Hematopoietic multipotent progenitor cell treated with erythropoietin and hydrocortisone succinate and interleukin-3 and kit ligand, for 8 days (in vitro differentiated cells): ENCODE measurements around the gene KCTD15.

ENCODE experiments used
- DNase-seq: peaks from one replicate; pipeline ENCODE4 v3.0.0-alpha.2; 2015

KCTD15 gene

DNA sequence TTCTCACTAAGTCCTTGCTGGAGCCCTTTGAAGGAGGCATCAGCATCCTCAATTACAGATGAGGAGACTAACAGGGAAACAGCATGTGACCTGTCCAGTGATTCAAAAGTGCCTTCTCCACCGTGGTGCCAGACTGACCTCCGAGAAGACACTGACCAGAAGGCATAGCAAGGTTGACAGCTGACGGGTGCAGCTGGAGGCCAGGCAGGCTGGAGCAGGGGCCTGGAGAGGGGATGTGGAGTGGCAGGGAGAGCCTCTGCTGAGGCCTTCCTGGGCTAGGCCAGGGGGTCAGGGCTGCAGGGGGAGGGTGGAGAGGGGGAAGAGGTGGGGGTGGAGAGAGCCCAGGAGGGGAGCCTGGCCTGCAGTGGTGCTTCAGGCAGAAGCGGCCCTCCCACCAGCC is 66.3 kb downstream of the KCTD15 start:
- DNase-seq = no peak

DNA sequence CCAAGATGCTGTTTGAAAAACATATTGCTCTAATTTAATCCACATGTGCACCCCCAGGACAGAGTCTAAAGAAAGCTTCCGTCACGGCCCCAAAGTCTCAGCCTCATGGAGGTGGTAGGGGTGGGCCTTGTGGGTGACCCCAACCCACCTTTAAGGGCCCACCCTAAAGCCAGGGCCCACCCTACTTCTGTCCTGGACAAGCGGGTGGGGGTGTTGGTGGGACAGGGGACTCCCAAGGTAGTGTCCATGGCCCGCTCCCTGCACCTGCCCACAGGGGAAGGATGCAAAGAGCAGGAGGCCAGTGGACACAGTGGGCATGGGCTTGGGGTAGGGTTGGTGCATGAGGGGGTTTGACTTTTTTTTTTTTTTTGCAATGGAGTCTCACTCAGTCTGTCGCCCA is 66.8 kb downstream of the KCTD15 start:
- DNase-seq = no peak

DNA sequence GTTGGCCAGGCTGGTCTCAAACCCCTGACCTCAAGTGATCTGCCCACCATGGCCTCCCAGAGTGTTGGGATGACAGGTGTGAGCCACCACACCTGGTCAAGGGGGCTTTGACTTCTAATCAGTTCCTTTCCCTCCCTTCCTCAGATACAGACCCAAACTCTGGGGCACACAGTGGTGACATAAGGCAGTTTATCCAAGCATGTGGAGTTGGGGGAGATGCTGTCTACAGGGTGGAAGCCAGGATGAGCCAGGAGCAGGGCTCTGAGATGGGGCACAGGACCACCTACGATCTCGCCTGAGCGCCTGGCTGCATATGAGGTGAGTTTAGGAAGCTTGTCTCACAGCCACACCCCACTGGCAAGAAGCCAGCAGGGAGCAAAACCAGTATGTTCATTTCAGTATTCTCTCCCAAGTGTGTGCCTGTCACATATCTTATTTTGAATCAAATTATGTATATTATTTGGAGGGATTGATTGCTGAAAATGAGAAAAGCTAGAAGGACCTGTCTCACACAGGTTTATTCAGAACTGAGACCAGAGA is 67.7 kb downstream of the KCTD15 start:
- no peak for DNase-seq

DNA sequence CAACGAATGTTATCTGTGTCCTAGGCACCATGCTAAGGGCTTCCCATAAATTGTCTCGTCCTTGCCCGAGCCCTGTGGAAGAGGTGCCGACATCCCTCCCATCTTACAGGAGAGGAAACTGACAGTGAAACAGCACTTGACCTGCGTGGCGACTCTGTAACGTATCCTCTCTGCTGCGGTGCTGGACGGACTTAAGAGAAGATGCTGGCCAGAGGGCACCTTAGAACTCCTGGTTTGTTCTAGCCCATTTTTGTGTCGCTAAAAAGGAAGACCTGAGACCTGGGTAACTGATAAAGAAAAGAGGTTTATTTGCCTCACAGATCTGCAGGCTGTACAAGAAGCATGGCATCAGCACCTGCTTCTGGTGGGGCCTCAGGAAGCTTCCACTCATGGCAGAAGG is 68.6 kb downstream of the KCTD15 start:
- no peak for DNase-seq
